HCT116 (cell line): ENCODE data around the gene HOXA1.

Experiments used
- POLR2A ChIP-seq: IDR thresholded peaks from 2 replicates; pipeline ENCODE4 v1.7.0; 2011; ENCODE audit warnings: borderline replicate concordance; ENCODE audit not compliant: insufficient read depth, insufficient read length; ENCODE audit errors: extremely low read depth
- SIN3A ChIP-seq: IDR thresholded peaks from 2 replicates; pipeline ENCODE4 v1.6.1; 2012; ENCODE audit warnings: low read depth
- YY1 ChIP-seq: IDR thresholded peaks from 2 replicates; pipeline ENCODE4 v1.6.1; 2011; ENCODE audit warnings: low read length, low read depth, moderate library complexity, mild to moderate bottlenecking; ENCODE audit not compliant: insufficient replicate concordance; ENCODE audit errors: extremely low read depth
- TF ChIP-seq, protein P1 (sequence below), 3 experiments: fragments of 200-600 bp in 1 of 3; sonication (generic) in 1 of 3; IDR thresholded peaks in 2 of 3; conservative IDR thresholded peaks in 1 of 3; 2 replicates each; pipeline ENCODE4 v1.5.1; 2012 to 2017; ENCODE audit warnings: low read depth in 2 of 3, low read length in 2 of 3, antibody characterized with exemption in 1 of 3, borderline replicate concordance in 1 of 3, control low read depth in 1 of 3, mild to moderate bottlenecking in 1 of 3, mixed read lengths in 1 of 3, mixed run types in 1 of 3, moderate library complexity in 1 of 3; ENCODE audit not compliant: insufficient read depth in 1 of 3

DNA sequence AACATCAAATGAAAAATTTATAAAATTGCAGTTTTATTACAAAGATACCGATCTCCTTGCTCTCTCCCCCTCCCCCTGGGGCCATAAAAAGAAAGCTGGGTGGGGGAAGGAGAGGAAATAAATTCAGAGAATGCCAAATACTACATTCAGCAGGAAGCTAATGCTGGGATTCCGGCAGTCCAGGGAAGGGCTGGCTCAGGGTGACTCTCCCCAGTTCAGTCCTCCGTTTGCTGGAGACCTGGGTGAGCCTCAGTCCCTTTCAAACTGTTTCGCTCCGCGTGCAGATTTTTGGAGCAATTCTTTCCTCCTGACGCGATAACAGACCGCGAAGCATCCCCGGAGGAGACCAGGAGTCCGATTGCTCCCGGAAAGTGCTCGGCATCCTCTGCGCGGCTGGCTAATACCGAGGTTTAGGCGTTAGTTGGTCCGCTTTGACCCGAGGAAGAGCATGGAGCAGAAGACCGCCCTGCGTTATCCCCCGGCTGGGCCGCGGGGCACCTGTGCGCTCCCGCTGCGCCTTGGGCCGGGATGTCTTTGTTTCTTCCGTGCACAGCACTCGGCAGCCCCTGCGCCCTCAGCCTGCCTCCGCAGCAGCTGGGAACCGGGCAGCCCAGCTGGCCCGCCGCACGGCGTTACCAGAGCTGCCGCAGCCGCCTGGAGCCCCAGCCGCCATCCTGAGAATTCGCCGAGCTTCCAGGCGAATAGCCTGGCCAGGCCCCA is 10.5 kb upstream of the HOXA1 start:
- TF ChIP-seq, protein P1, sequence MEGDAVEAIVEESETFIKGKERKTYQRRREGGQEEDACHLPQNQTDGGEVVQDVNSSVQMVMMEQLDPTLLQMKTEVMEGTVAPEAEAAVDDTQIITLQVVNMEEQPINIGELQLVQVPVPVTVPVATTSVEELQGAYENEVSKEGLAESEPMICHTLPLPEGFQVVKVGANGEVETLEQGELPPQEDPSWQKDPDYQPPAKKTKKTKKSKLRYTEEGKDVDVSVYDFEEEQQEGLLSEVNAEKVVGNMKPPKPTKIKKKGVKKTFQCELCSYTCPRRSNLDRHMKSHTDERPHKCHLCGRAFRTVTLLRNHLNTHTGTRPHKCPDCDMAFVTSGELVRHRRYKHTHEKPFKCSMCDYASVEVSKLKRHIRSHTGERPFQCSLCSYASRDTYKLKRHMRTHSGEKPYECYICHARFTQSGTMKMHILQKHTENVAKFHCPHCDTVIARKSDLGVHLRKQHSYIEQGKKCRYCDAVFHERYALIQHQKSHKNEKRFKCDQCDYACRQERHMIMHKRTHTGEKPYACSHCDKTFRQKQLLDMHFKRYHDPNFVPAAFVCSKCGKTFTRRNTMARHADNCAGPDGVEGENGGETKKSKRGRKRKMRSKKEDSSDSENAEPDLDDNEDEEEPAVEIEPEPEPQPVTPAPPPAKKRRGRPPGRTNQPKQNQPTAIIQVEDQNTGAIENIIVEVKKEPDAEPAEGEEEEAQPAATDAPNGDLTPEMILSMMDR (IDR thresholded peaks at IDR 0.05 in 2 of 3, conservative IDR thresholded peaks at IDR 0.05 in 1 of 3; ENCODE audit: borderline replicate concordance in 1 of 3, insufficient read depth in 1 of 3, low read depth in 2 of 3, low read length in 2 of 3): no peak
- no peak for TF ChIP-seq SIN3A
- TF ChIP-seq POLR2A: no peak
- no peak for TF ChIP-seq YY1
